Type B pancreatic cell (in vitro differentiated cells): ENCODE measurements around the gene CLCN4. TPM values are rescaled to one million over a fixed set of nuclear protein-coding genes. Genes with fewer than 3 reads are reported as not detected.

Source experiments
- DNase-seq: peaks from one replicate; pipeline ENCODE4 v3.0.0; 2021; ENCODE audit warnings: mixed read lengths; ENCODE audit not compliant: unreplicated experiment; ENCODE audit errors: extremely low spot score
- H3K27ac Mint-ChIP-seq: 2 replicates; pipeline ENCODE4 v1.8.0; 2021; ENCODE audit warnings: mild to moderate bottlenecking, mixed read lengths
- H3K27me3 Mint-ChIP-seq: 2 replicates; pipeline ENCODE4 v1.8.0; 2021; ENCODE audit warnings: mixed read lengths
- H3K36me3 Mint-ChIP-seq: 2 replicates; pipeline ENCODE4 v1.8.0; 2021; ENCODE audit warnings: mixed read lengths
- H3K4me1 Mint-ChIP-seq: one replicate; pipeline ENCODE4 v1.8.0; 2021; ENCODE audit warnings: mixed read lengths; ENCODE audit not compliant: unreplicated experiment
- H3K4me3 Mint-ChIP-seq: 2 replicates; pipeline ENCODE4 v1.8.0; 2021; ENCODE audit warnings: mild to moderate bottlenecking, mixed read lengths
- H3K9me3 Mint-ChIP-seq: 2 replicates; pipeline ENCODE4 v1.8.0; 2021; ENCODE audit warnings: mixed read lengths
- CTCF ChIP-seq: fragments of 200-600 bp; sonication (generic); conservative IDR thresholded peaks from 2 replicates; pipeline ENCODE4 v1.5.0; 2021; ENCODE audit warnings: antibody characterized with exemption, mild to moderate bottlenecking
- total RNA-seq: library from RNA; stranded (reverse); gene quantifications from 2 replicates; pipeline ENCODE4 v1.2.1, GENCODE V29; 2021; ENCODE audit warnings: low replicate concordance

CLCN4 gene
- total RNA-seq, 1 donor from 2014 or later, result 13.0 TPM

GRCh38 chrX:10286195-10286594 is 129.4 kb downstream of the CLCN4 start:
- H3K27me3 Mint-ChIP-seq, result no peaks in the 10 kb centered on the region
- peaks cover 16% of the 10 kb centered on the region for H3K9me3 Mint-ChIP-seq
- H3K4me1 Mint-ChIP-seq, result peaks cover 7% of the 10 kb centered on the region
- DNase-seq, result no peak
- no peak overlapping the region for H3K4me3 Mint-ChIP-seq
- H3K36me3 Mint-ChIP-seq, result no peaks in the 10 kb centered on the region
- H3K27ac Mint-ChIP-seq, result no peak overlapping the region
- TF ChIP-seq CTCF, result no peak

Other genes with a start within 250 kb of the CLCN4 start
- gene CLDN34, start 189.6 kb upstream of the CLCN4 start, total RNA-seq, result 0.86 TPM in 1 of 2 replicates, not detected in the other